GM18511 (cell line): ENCODE measurements around the gene IFT122.

Source experiments
- ATAC-seq: cut with Tn5 transposase; IDR thresholded peaks from one replicate; pipeline ENCODE4 v1.9.1; 2021; ENCODE audit warnings: mild to moderate bottlenecking, moderate library complexity; ENCODE audit not compliant: unreplicated experiment

IFT122 gene

DNA sequence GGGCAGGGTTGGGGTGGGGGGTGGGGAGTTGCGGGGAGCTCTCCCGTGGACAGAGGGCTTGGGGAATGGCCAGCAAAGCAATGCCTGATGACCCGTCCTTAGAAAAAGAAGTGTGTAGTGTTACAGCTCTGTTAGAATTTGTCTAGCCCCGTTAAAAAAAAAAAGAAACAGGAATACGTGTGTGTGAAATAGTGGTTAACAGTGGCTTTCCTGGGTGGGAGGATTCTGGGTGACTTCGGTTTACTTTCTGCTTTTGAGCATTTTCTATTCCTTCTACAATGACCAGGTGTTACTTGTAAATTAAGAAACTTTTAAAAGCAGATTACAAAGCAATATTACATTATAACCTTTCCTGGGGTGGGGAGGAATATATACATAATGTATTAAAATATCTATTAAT is 127.9 kb downstream of the IFT122 start:
- ATAC-seq = no peak

DNA sequence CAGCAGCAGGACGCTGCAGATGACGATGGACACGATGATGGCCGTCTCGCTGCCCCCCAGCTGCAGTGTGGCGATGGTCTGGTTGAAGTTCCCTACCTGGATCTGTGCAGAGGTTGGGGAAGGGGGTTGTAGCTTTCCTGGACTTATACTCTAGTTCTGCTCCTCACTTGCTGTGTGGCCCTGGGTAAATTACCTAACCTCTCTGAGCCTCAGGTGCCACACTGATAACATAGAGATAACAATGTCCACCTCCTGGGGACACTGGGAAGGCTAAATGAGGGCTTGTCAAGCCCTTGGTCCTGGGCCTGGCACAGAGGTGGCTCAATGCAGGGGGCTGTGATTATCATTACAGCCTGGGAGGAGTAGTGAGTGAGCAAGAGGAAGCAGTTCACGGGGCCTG is 129.8 kb downstream of the IFT122 start:
- ATAC-seq = no peak
